Tracheal epithelial cell (primary cell): ENCODE measurements around the gene AGL. TPM values are rescaled to one million over a fixed set of nuclear protein-coding genes. Genes with fewer than 3 reads are reported as not detected.

ENCODE experiments used
- total RNA-seq: library from RNA; depleted of rRNA; stranded (reverse); fragments of >200 nt; gene quantifications from 2 replicates; pipeline ENCODE4 v1.2.1, GENCODE V29; 2014

AGL gene
- 8.1 and 9.9 TPM in 2 replicates for total RNA-seq

DNA sequence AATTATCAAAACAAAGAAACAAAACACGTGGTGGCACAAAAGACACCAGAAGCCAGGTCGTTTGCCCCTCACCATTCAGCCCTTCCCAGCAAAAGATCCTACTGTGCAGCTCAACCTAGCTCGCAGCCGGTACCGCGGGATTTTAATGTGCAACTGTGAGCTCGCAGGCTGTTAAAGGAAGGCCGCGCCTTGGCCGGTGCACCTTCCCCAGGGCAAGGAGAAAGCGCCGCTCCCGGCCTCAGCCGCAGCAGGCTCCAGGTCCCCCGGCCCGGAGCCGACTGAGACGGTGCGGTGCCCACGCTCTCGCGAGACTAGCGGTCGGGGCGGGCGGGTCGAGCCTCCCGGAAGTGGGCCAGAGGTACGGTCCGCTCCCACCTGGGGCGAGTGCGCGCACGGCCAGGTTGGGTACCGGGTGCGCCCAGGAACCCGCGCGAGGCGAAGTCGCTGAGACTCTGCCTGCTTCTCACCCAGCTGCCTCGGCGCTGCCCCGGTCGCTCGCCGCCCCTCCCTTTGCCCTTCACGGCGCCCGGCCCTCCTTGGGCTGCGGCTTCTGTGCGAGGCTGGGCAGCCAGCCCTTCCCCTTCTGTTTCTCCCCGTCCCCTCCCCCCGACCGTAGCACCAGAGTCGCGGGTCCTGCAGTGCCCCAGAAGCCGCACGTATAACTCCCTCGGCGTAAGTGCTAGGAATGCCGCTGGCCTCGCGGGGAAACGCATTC is at the start of gene AGL:
AGL (plus strand) TSS at position 618 of the 715 bp plus-strand sequence. CDS start 682 bp downstream, outside the sequence.

DNA sequence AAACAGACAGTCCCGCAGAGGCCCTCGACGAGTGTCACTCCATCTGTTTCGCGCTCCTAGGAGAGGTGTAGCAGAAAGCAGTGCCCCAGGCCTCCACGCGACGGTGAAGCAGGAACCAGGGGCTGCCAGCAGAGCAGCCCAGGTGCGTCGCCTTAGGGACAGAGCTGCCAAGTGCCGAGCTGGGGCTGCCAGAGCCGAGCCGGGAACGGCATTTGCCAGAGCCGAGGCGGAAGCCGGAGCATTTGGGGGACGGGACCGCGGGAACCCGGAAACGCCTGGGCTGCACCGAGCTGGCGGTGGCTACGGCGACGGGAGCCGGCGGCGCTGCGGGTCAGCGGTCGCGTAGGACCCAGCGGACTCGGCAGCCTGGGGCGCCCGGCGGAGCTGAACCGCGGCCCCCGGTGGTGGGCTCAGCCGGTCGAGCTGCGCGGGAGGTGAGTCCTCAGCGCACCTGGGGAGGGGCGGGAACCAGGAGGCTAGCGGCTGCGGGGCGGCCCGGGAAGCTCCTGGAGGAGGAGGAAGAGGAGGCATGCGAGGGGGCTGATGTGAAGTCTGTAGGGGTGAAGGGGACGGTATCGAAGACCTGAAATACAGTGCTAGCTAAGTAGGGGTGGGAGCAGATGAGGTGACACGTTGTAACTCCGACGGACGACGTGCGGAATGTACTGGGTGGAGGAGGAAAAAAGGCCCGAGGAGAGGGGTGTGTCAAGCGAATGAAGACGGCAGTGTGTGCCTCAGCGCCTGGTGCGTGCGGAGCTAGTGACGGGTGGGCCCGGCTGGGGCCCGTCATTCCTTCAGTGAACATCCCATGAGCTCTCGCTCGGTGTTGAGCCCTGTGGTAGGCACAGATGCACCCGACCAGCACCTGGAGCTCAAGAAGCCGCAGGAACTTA is 119.8 kb downstream of the AGL start, which contains the start of gene SLC35A3:
SLC35A3 (plus strand) TSS at position 268 of the 893 bp plus-strand sequence. CDS start 23,559 bp downstream, outside the sequence.

Other genes starting within 250 kb of the AGL start
- 1.7 and 4.7 TPM in 2 replicates for gene PALMD, start 204.2 kb upstream of the AGL start, total RNA-seq
- 25.8 and 49.2 TPM in 2 replicates for gene FRRS1, start 83.7 kb upstream of the AGL start, total RNA-seq
- 27.7 and 33.2 TPM in 2 replicates for gene SLC35A3, start 119.6 kb downstream of the AGL start, total RNA-seq